T-helper 1 cell (primary cell): ENCODE results near the gene MIPOL1.
"Not testable (repeated sequence)": the region's sequence is repeated elsewhere in the genome, so short reads cannot be mapped to it uniquely, and the experiment has no call there.

Experiments used
- DNase-seq, 5 donors: peaks; one replicate each; pipeline ENCODE4 v3.0.0-alpha.2; 2012 to 2020

The MIPOL1 gene

DNA sequence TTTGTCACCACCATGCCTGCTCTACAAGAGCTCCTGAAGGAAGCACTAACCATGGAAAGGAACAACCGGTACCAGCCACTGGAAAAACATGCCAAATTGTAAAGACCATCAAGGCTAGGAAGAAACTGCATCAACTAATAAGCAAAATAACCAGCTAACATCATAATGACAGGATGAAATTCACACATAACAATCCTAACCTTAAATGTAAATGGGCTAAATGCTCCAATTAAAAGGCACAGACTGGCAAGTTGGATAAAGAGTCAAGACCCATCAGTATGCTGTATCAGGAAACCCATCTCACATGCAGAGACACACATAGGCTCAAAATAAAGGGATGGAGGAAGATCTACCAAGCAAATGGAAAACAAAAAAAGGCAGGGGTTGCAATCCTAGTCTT lies 97.5 kb downstream of the MIPOL1 start:
- DNase-seq, result not testable (repeated sequence)

DNA sequence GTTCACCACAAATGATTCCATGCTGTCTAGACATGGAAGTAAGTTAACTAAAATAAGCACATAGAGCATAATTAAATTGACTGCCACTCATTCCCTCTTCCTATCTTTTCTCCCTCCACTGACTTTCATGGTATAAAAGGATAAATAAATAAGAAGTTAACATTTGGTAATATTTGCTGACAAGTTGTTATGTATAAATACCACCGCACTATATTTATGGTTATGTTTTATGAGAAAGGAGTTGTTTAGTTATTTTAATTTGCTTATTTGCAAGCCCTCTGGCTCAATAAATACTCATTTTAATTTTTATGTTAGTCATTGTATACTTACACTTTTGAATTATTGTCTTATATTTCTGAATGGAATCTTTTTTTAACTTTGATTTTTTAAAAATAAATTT lies 113.5 kb downstream of the MIPOL1 start:
- no peak for DNase-seq

DNA sequence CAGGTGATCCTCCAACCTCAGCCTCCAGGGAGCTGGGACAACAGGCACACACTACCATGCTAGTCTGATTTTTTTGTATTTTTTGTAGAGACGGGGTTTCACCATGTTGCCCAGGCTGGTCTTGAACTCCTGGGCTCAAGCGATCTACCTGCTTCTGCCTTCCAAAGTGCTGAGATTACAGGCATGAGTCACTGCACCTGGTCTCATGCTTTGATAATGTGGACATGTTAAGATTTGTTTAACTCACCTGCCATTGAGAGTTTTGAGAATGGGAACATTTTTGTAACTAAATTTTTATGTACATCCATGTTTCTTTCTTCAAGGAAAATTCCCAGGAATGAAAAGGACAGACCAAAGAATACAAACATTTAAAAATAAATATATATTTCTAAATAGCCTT lies 121.2 kb downstream of the MIPOL1 start:
- DNase-seq, result no peak

DNA sequence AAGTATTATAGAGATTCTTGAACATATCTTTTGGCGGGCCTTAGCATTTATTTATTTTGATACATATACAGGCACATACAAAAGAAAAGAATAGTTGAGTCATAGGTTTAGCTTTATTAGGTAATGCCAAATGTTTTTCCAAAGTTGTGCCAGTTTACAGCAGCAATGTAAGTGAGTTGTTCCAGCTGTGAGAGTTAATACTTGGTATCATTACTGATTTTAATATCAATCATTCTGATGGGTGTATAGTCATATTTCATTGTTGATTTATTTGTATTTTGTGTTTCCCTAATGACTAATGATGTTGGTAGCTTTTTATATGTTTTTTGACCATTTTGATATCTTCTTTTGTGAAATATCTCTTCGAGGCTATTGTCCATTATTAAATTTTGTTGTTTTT lies 122.4 kb downstream of the MIPOL1 start:
- DNase-seq, result no peak

DNA sequence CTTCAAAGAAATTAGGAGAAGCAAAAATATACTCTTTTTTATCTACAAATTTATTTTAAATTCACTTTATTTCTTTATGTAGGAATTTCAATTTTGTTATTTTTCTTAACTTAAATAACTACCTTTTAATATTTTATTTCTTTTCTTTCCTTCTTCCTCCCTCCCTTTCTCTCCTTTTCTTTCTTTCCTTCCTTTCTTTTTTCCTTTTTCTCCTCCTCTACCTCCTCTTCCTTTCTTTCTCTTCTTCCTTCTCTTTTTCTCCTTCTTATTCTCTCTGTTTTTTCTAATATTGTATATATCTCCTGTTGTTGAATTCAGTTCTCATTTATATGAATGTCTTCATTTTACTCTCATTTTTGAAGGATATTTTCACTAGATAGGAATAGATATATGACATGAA lies 127.6 kb downstream of the MIPOL1 start:
- no peak for DNase-seq

DNA sequence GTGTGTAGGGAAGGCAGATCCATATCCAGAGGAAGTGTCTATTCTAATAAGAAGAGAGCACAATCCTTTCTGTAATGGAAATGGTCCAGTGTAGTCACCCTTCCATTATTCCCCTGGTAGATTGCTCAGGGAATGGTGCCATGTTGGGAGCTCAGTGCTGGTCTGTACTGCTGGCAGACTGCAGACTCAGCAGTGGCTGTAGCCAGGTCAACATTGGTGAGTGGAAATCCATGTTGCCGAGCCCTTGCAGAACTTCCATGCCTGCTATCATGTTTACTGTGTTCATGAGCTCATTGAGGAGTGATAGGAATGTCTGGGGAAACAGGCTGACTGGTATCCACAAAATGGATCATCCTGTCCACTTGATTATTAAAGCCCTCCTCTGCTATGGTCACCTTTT lies 128.7 kb downstream of the MIPOL1 start:
- DNase-seq, result no peak

DNA sequence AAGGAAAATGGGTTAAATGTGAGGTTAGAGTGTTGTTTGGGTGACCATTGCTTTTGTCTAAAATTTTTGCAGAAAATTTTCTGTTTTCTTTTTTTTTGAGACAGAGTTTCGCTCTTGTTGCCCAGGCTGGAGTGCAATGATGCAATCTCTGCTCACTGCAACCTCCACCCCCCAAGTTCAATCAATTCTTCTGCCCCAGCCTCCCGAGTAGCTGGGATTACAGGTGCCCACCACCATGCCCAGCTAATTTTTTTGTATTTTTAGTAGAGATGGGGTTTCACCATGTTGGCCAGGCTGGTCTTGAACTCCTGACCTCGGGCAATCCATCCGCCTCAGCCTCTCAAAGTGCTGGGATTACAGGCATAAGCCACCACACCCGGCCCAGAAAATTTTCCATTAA lies 130.2 kb downstream of the MIPOL1 start:
- DNase-seq, result not testable (repeated sequence)

DNA sequence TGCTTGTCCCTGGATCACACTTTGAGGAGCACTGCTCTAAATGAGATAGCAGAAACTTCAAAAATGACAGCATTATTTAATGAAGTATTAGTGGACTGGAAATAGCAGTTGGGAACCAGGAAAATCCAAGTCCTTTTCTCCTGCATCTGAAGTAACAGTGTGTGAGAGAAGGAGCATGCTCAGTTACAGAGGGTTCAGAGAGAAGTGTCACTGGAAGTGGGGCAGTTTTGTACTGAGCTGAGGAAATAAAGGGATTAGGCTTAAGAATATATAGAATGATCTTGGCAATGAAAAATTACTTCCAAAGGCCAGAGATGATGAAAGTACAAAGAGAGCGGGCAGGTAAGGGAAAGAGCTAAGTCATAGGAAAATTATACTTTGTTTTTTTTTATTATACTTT lies 130.9 kb downstream of the MIPOL1 start:
- DNase-seq, result no peak

DNA sequence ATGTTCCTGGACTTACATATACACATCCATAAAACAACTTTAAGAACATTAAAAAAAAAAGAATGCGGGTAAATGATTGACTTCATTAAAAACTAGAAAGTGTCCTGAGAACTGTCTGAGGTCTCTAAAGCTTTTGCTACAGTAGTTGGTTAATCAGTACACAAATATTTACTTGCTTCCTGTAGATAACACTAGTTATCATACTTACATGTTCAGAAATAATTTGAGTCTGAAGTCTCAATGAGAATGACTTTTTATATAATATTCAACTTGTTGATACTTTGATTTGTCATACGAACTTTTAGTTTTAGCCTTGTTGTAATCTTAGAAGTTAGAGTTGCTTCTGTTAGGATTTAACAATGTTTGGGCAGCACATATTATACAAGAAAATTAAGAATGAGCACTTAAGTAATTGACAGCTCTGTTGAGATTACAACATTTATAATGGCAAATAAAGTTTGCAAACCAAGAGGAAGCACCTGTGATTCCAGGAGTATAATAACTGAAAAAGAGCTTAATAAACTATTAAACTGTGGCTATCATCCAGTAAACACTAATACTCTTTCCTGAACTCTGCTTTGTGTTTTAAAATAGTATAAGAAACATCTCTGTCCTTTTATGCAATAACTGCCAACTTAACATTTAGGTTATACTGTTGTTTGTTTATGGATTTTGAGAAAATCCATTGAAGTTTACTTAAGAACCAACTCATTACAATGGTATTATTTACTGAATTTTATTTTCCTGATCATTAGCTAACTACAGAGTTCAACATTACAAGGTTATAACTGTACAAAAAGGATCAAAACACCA lies 131.7 kb downstream of the MIPOL1 start:
- no peak for DNase-seq

DNA sequence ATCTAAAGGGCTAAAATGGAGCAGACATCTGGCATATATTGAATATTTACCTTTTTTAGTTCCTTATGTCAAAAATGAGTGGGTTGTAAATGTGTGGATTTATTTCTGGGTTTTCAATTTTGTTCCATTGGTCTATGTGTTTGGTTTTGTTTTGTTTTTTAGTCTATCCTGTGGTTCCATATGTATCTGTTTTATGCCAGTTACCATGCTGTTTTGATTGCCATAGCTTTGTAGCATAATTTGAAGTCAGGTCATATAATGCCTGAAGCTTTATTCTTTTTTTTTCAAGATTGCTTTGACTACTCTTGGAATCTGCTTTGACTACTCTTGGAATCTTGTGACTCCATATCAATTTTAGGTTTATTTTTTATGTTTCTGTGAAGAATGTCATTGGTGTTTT lies 133.2 kb downstream of the MIPOL1 start:
- DNase-seq, result no peak

DNA sequence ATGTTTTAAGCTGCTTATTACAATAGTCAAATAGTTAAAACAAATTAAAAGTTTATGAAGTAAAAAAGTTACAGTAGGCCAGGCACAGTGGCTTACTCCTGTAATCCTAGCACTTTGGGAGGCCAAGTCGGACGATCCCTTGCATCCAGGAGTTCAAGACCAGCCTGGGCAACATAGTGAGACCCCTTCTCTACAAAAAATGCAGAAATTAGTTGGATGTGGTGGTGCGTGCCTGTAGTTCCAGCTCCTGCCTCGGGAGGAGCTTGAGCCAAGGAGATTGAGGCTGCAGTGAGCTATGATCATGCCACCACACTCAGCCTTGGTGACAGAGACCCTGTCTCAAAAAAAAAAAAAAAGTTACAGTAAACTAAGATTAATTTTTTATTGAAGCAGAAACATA lies 142.6 kb downstream of the MIPOL1 start:
- no peak for DNase-seq

DNA sequence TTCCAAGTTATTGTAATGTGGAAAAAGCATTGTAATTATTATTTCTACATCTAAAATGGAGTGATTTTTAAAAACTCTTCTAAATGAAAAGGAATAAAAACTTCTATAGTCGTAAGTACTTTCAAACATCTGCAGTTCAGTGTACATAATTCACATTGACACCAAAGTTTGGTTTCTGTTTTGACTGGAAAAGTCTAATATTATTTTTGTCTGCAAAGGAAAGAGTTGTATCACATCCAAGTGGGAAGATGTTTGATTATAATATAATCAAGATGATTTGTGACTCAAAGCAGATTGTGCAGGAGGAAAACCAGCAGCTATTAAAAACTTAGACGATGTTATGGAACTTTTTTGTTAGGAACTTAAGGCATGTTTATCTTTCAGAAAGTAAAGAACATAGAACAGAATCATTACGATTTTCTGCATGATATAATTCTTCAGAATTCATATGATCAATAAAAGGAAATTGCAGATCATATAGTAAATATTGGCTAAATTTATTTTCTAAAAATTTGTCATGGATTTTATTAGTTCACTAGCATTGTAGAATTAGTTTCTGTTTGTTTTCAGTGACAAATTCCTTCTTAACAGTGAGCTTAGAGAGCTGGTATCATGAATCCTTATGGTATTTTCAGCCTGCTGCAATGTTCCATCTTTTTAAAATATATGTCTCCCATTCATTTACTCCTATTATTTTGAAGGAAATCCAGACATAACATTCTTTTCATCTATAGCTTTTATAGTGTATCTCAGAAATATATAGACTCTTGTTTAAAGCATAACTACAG lies 145.8 kb downstream of the MIPOL1 start:
- DNase-seq, result no peak

DNA sequence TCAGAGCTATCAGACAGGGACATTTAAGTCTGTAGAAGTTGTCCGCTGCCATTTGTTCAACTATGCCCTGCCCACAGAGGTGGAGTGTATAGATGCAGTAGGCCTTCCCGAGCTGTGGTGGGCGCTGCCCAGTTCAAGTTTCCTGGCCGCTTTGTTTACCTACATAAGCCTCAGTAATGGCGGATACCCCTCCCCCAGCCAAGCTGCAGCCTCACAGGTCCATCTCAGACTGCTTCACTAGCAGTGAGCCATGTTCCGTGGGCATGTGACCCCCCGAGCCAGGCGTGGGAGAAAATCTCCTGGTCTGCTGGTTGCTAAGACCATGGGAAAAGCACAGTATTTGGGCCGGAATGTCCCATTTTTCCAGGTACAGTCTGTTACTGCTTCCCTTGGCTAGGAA lies 165.9 kb downstream of the MIPOL1 start:
- no peak for DNase-seq

DNA sequence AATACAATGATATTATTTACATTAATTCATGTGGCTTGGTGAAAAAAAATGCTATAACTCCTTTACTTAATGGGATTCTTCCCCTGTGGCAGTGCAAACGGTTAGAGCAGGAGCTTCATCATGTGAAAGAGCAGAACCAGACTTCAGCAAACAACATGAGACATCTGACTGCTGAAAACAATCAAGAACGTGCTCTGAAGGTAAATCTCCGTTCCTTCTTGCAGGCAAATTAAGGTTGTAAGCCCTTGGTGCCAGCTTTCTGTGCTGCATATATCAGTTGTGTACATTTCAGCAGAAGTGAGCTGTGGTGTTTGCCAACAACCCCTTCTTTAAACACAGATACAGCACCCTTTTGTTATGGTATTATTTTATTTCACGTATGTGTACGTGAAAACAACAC lies 171.7 kb downstream of the MIPOL1 start:
- DNase-seq, result no peak

DNA sequence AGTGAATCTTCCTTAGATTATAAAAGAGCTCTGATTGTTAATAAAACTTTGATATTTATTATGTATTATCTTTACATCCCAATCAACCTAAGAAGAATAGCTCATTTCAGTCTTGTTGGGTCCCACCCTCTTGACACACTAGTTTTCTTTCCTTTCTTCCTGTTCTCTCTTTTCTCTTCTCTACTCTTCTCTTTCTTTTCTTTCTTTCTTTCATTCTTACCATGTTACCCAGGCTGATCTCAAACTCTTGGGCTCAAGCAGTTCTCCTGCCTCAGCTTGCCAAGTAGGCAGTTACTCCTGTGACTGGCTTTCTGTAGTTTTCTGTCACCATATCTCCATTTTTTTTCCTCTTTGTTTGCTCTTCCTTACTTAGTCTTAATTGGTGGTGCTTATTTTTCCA lies 177.8 kb downstream of the MIPOL1 start:
- DNase-seq, result no peak

DNA sequence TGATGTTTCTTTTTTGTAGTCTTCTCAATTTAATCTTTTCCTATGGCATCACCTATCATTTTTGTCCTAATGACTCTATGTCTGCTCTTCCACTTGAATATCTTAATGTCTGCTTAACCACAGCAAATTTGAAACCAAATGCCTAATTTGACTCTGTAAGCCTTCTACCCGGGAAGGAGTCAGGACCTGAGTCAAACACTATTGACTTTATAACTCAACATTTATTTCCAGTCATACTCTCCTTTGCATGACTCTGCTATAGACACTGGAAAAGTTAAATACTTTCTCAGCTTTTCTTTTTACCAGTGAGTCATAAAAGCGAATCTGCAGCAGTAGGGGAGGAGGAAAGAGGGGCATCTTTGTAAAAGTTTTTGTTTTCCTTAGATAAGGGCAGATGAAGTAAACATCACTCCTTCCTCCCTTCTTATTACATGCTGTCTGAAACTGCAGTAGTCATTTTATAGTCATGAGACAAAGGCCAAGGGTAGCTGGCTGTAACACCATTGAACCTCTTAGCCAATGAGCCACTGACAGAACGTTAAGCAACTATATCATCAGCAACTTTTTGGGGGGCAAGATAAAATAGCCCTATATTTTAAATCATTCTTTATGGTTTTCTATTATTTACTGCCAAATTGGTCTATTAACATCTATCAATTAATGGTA lies 179.3 kb downstream of the MIPOL1 start:
- DNase-seq, result no peak

DNA sequence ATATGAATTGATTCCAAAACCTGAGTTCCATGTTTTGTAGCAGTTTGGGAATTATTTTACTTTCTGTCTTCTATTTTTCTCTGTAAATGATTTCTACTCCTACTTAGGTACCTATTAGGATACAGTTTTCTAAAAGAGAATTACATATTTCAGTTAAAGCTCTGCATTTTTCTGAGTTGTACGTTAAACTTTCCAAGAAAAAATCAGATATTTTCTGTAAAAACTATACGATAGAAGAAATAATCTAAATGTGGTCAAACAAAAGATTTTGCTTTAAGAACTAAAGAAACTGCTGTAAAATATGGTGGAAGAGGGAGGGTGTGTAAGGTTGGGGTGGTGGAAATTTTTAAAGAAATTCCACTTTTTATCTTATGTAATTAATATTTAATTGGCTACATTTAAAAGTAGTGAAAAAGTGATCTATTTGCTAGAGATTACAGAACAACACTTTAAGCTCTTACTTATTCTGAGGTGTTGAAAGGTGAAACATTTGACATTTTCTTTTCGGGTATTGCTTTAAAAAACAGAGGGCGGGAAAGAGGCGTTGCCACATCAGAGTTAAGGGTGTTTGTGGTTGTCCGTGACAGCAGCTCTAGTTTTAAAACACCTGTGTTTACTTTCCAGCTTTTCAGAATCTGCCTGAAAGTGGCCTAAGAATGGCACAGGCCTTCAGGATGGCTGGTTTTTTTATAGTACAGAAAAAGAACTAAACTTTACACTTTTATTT lies 187.3 kb downstream of the MIPOL1 start:
- no peak for DNase-seq

DNA sequence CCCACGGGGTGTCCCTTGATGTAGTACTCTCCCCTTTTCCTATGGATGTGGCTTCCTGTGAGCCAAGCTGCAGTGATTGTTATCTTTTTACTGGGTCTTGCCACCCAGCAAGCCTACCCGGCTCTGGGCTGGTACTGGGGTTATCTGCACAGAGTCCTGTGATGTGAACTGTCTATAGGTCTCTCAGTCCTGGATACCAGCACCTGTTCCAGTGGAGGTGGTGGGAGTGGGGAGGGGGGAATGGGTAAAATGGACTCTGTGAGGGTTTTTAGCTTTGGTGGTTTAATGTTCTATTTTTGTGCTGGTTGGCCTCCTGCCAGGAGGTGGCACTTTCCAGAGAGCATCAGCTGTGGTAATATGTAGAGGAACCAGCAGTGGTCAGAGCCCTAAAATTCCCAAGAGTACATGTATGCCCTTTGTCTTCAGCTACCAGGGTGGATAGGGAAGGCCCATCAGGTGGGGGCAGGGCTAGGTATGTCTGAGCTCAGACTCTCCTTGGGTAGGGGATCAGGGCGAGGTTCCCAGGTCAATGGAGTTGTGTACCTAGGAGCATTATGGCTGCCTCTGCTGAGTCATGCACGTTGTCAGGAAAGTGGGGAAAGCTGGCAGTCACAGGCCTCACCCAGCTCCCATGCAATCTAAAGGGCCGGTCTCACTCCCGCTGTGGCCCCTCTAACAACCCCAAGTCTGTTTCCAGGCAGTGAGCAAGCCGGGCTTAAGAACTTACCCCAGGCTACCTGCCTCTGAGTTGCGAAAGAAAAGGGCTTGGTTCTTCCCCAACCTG lies 199.6 kb downstream of the MIPOL1 start:
- DNase-seq, result not testable (repeated sequence)

DNA sequence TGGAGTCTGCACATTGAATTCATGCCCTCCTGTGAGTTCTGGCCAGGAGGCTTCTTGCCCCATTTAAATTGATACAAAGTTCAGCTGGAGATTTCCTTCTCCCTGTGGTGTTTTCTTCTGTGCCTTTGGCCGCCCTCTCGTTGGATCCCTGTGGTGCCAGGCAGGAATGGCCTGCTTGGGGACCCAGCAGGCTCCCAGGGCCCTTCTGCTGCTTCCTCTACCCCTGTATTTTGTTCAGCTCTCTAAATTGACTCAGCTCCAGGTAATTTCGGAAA lies 200.1 kb downstream of the MIPOL1 start:
- DNase-seq, result no peak

DNA sequence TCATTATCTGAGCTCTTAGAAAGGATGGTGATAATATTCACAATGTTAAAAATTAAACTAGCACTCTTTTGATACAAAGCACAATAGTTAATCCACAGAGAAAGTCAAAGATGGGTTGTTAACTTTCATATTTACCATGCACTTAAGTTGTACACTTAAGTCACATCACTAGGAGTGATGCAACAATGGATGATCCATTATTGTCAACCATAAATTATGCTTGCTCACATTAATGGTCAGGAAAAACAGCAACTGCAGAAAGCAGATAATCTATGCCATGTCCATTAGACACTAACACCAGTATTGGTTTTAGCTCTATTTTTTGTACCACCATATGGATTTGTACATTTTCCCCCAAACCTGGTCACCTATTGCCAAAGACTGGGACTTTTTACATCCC lies 201.8 kb downstream of the MIPOL1 start:
- no peak for DNase-seq

DNA sequence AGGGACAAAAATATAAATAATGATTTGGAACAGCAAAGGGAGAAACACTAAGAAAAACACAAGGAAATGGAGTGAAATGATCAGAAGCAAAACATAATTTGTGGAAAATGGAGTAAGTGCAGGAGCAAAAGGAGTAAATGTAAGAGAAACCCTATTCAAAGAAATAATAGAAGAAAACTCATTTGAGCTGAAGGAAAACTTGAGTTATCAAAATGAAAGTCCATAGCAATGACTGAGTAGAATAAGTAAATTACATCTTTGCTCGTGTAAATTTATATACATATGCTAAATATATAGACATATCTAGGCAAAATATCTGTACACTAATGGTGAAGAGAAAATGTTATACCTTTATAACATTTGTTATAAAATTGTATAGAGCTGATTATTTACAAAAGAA lies 203.4 kb downstream of the MIPOL1 start:
- DNase-seq, result no peak

DNA sequence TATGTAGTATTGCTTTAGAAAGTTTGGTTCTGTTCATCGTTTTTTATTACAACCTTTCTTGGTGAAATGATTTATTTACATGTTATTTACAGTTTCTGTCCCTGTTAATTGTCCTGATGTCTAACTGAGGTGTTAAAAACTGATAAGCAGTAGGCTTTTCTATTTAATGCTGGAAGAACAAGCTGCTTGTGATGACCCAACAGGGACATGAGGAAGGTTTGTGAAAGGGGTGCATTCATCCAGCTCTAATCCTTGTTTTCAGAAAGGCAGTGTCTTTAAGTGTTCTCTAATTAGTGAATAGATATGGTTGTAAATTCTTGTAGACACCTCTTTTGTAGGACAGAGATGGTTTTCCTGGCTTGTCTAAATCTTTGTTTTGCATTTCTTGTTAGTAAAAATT lies 205.9 kb downstream of the MIPOL1 start:
- DNase-seq, result no peak

DNA sequence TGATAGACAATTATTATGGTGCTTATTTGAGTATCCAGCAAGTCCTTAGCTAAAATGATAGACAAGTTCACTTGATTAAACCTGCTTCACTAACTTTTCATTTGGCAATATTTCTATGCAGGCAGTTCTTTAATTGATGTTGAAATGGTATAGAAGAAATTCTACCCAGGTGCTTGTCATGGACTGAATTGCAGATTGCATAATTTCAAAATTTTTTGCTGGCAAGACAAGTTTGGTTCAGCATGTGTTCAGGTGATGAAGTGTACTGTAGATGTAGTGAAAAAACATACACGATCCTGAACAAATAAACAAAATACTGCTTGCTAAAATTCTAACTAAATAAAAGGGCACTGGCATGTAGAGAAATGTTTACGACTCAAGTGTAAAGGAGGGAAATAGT lies 208.4 kb downstream of the MIPOL1 start:
- no peak for DNase-seq
